Measurements from ENCODE around the gene SMIM36.

DNA sequence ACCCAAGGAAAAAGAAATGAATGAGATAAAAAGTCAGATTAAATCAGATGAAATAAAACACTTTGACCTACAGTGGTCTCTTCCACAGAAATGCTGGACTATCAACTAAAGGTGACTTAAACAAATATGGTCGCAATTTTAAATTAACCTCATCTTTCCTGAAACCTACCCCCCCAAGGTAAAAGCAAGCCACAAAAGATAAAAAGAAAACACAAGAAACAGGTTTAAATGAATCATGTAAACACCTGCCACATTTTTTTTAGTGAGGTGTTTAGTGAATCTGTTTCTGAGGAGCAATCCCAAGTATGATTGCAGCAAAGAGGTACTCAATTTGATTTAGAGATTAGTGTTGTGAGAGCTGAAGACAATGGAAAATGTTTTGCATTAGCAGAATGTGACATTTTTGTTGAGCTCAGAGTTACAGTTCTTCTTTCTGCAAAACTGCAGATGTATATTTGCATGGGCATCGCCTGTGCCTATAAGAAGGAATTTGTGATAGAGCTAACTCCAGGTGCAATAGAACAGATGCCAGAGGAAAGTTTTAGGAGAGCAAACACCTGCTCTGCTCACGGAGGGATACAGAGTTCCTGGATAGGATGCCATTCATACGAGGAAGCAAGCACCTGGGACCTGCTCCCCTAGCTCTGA, 86.2 kb downstream of the SMIM36 start:
- TF ChIP-seq POLR2AphosphoS5 (IDR thresholded peaks at IDR 0.05; ENCODE audit: low read depth, low read length) = no peak
- TF ChIP-seq SIN3A (IDR thresholded peaks at IDR 0.05; ENCODE audit: borderline replicate concordance, insufficient read depth, low read length) = no peak
- TF ChIP-seq, protein P1, sequence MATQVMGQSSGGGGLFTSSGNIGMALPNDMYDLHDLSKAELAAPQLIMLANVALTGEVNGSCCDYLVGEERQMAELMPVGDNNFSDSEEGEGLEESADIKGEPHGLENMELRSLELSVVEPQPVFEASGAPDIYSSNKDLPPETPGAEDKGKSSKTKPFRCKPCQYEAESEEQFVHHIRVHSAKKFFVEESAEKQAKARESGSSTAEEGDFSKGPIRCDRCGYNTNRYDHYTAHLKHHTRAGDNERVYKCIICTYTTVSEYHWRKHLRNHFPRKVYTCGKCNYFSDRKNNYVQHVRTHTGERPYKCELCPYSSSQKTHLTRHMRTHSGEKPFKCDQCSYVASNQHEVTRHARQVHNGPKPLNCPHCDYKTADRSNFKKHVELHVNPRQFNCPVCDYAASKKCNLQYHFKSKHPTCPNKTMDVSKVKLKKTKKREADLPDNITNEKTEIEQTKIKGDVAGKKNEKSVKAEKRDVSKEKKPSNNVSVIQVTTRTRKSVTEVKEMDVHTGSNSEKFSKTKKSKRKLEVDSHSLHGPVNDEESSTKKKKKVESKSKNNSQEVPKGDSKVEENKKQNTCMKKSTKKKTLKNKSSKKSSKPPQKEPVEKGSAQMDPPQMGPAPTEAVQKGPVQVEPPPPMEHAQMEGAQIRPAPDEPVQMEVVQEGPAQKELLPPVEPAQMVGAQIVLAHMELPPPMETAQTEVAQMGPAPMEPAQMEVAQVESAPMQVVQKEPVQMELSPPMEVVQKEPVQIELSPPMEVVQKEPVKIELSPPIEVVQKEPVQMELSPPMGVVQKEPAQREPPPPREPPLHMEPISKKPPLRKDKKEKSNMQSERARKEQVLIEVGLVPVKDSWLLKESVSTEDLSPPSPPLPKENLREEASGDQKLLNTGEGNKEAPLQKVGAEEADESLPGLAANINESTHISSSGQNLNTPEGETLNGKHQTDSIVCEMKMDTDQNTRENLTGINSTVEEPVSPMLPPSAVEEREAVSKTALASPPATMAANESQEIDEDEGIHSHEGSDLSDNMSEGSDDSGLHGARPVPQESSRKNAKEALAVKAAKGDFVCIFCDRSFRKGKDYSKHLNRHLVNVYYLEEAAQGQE (IDR thresholded peaks at IDR 0.05; ENCODE audit: insufficient read depth in 1 of 2, low read depth in 2 of 2, low read length in 2 of 2) = no peak
- no peak for TF ChIP-seq TAF1 (IDR thresholded peaks at IDR 0.05; ENCODE audit: borderline replicate concordance, insufficient read depth, low read length)
- TF ChIP-seq FOXP2 (optimal IDR thresholded peaks at IDR 0.05; ENCODE audit: borderline replicate concordance, extremely low read depth, extremely low read length, insufficient read depth) = no peak
